H1 (cell line): Measurements from ENCODE around the gene ZYG11B. TPM values are rescaled to one million over a fixed set of nuclear protein-coding genes. Genes with fewer than 3 reads are reported as not detected.

ENCODE experiments used
- CTCF ChIA-PET: fragments of 300-600 bp; sonication (Branson Sonifier 250); formaldehyde crosslinking; loops from one replicate; lab custom pipeline; 2021; ENCODE audit not compliant: partially characterized antibody; lab: Charles Lee
- POLR2A ChIA-PET: fragments of 300-600 bp; sonication (Branson Sonifier 250); formaldehyde crosslinking; loops from one replicate; lab custom pipeline; 2021; ENCODE audit warnings: inconsistent platforms; ENCODE audit not compliant: partially characterized antibody; lab: Charles Lee
- DNase-seq, 2 experiments: peaks; one replicate each; pipeline versions ENCODE4 v3.0.0 to v3.0.0-alpha.2; 2010 to 2022; ENCODE audit warnings: low spot score in 2 of 2, low read depth in 1 of 2, mixed read lengths in 1 of 2
- FAIRE-seq: peaks from 2 replicates; lab custom pipeline; 2011; peaks lifted over from hg19 to GRCh38; lab: Jason Lieb, UNC
- H2AFZ ChIP-seq: 2 replicates; pipeline ENCODE4 v1.8.1; 2012; ENCODE audit warnings: low read length, inconsistent platforms
- H2AK5ac ChIP-seq: 2 replicates; pipeline ENCODE4 v1.6.1; 2013; ENCODE audit warnings: low read depth, low read length
- H2BK120ac ChIP-seq: replicated peaks from 2 replicates; pipeline ENCODE3; 2013; ENCODE audit warnings: low read depth, low read length, inconsistent platforms
- H2BK12ac ChIP-seq: 2 replicates; pipeline ENCODE4 v1.6.1; 2013; ENCODE audit warnings: low read depth, low read length
- H2BK15ac ChIP-seq: 2 replicates; pipeline ENCODE4 v1.6.1; 2013; ENCODE audit warnings: low read length
- H2BK20ac ChIP-seq: 2 replicates; pipeline ENCODE4 v1.6.1; 2013; ENCODE audit warnings: low read length
- H2BK5ac ChIP-seq: 2 replicates; pipeline ENCODE4 v1.6.1; 2013; ENCODE audit warnings: low read depth, low read length
- H3K14ac ChIP-seq: 2 replicates; pipeline ENCODE4 v1.6.1; 2013; ENCODE audit warnings: inconsistent platforms; ENCODE audit not compliant: insufficient read length
- H3K18ac ChIP-seq: 2 replicates; pipeline ENCODE4 v1.6.1; 2013; ENCODE audit warnings: low read length; ENCODE audit errors: extremely low read depth
- H3K23ac ChIP-seq: 2 replicates; pipeline ENCODE4 v1.6.1; 2013; ENCODE audit warnings: inconsistent platforms; ENCODE audit not compliant: insufficient read length
- H3K23me2 ChIP-seq: 2 replicates; pipeline ENCODE4 v1.6.1; 2013; ENCODE audit warnings: low read depth, low read length
- H3K27ac ChIP-seq: 2 replicates; pipeline ENCODE4 v1.6.1; 2011; ENCODE audit warnings: low read depth, low read length, inconsistent platforms
- H3K27me3 ChIP-seq, 4 experiments: replicated peaks in 1 of 4; 1 replicate in 1 of 4; 2 replicates in 3 of 4; pipeline versions ENCODE4 v1.6.1 to v1.8.1; 2011 to 2013; ENCODE audit warnings: low read length in 3 of 4, mild to moderate bottlenecking in 3 of 4, inconsistent platforms in 2 of 4, mixed read lengths in 2 of 4, moderate library complexity in 1 of 4; ENCODE audit not compliant: control insufficient read depth in 3 of 4, insufficient read depth in 3 of 4; ENCODE audit errors: extremely low read depth in 1 of 4
- H3K36me3 ChIP-seq, 4 experiments: 2 replicates each; pipeline versions ENCODE4 v1.6.1 to v1.8.1; 2011 to 2013; ENCODE audit warnings: mild to moderate bottlenecking in 4 of 4, low read length in 3 of 4, moderate library complexity in 2 of 4, control low read depth in 1 of 4, inconsistent platforms in 1 of 4; ENCODE audit not compliant: insufficient read depth in 4 of 4, control insufficient read depth in 2 of 4
- H3K4ac ChIP-seq: replicated peaks from 2 replicates; pipeline ENCODE3; 2013; ENCODE audit warnings: low read length, low read depth, mixed read lengths, inconsistent platforms; ENCODE audit not compliant: insufficient read length
- H3K4me1 ChIP-seq, 4 experiments: replicated peaks in 1 of 4; 1 replicate in 1 of 4; 2 replicates in 3 of 4; pipeline versions ENCODE4 v1.6.1 to v1.8.1; 2011 to 2013; ENCODE audit warnings: low read length in 3 of 4, inconsistent platforms in 2 of 4, mixed read lengths in 1 of 4; ENCODE audit not compliant: insufficient read depth in 4 of 4, control insufficient read depth in 3 of 4
- H3K4me2 ChIP-seq, 2 experiments: 2 replicates each; pipeline versions ENCODE4 v1.6.1 to v1.8.1; 2011 to 2013; ENCODE audit warnings: low read depth in 2 of 2, low read length in 2 of 2, control low read depth in 1 of 2, inconsistent platforms in 1 of 2, mild to moderate bottlenecking in 1 of 2; ENCODE audit not compliant: insufficient read depth in 1 of 2
- H3K4me3 ChIP-seq, 4 experiments: fragments of 200-600, 300-600 bp in 1 of 4; sonication (generic), shearing (Covaris generic), sonication (Bioruptor Twin) in 1 of 4; 2 replicates each; pipeline versions ENCODE4 v1.5.1 to v1.8.1; 2011 to 2016; ENCODE audit warnings: low read length in 4 of 4, low read depth in 3 of 4, control low read depth in 2 of 4, inconsistent platforms in 2 of 4, mild to moderate bottlenecking in 2 of 4, mixed read lengths in 1 of 4, moderate library complexity in 1 of 4; ENCODE audit not compliant: insufficient read depth in 2 of 4; ENCODE audit errors: extremely low read depth in 1 of 4
- H3K56ac ChIP-seq: replicated peaks from 2 replicates; pipeline ENCODE3; 2013; ENCODE audit warnings: low read depth, mild to moderate bottlenecking, mixed read lengths, low read length, inconsistent platforms; ENCODE audit not compliant: insufficient read length
- H3K79me1 ChIP-seq: 2 replicates; pipeline ENCODE4 v1.6.1; 2013; ENCODE audit warnings: low read depth, low read length, control low read depth
- H3K79me2 ChIP-seq, 2 experiments: 2 replicates each; pipeline versions ENCODE4 v1.6.1 to v1.8.1; 2012 to 2013; ENCODE audit warnings: low read length in 2 of 2, mild to moderate bottlenecking in 2 of 2, inconsistent platforms in 1 of 2; ENCODE audit not compliant: insufficient read depth in 2 of 2, control insufficient read depth in 1 of 2
- H3K9ac ChIP-seq, 4 experiments: replicated peaks in 1 of 4; 1 replicate in 1 of 4; 2 replicates in 3 of 4; pipeline versions ENCODE4 v1.6.1 to v1.8.1; 2011 to 2013; ENCODE audit warnings: low read depth in 3 of 4, low read length in 3 of 4, control low read depth in 2 of 4, mild to moderate bottlenecking in 2 of 4, moderate library complexity in 2 of 4, inconsistent platforms in 1 of 4; ENCODE audit errors: extremely low read depth in 1 of 4
- H3K9me3 ChIP-seq, 2 experiments: 2 replicates each; pipeline versions ENCODE4 v1.6.1 to v1.8.1; 2012 to 2013; ENCODE audit warnings: mild to moderate bottlenecking in 2 of 2, moderate library complexity in 2 of 2, control low read depth in 1 of 2, inconsistent platforms in 1 of 2, low read depth in 1 of 2, low read length in 1 of 2, mixed read lengths in 1 of 2; ENCODE audit not compliant: insufficient read depth in 2 of 2
- H4K20me1 ChIP-seq, 2 experiments: replicated peaks in 1 of 2; 2 replicates each; pipeline versions ENCODE3 to v1.8.1; 2011 to 2013; ENCODE audit warnings: inconsistent platforms in 2 of 2, low read length in 2 of 2, mild to moderate bottlenecking in 1 of 2; ENCODE audit not compliant: insufficient read depth in 2 of 2, control insufficient read depth in 1 of 2
- H4K5ac ChIP-seq: 2 replicates; pipeline ENCODE4 v1.6.1; 2013; ENCODE audit warnings: low read length, low read depth, mixed read lengths, inconsistent platforms; ENCODE audit not compliant: insufficient read length
- H4K8ac ChIP-seq: 2 replicates; pipeline ENCODE4 v1.8.0; 2013; ENCODE audit warnings: mild to moderate bottlenecking, moderate library complexity, low read length, inconsistent platforms; ENCODE audit not compliant: insufficient read depth; ENCODE audit errors: extremely low read depth
- H4K91ac ChIP-seq: replicated peaks from 2 replicates; pipeline ENCODE3; 2013; ENCODE audit warnings: low read length, mixed read lengths, inconsistent platforms; ENCODE audit not compliant: insufficient read length
- ASH2L ChIP-seq: fragments of 200-600, 300-600 bp; sonication (generic); IDR thresholded peaks from one replicate; pipeline ENCODE4 v1.7.1; 2017; ENCODE audit warnings: low read length
- CREB1 ChIP-seq: IDR thresholded peaks from 2 replicates; pipeline ENCODE4 v1.6.1; 2012; ENCODE audit warnings: inconsistent platforms
- CTBP2 ChIP-seq: IDR thresholded peaks from 2 replicates; pipeline ENCODE4 v1.7.0; 2011; ENCODE audit warnings: borderline replicate concordance, mild to moderate bottlenecking, moderate library complexity, mixed read lengths, low read length; ENCODE audit not compliant: insufficient read depth, insufficient read length
- SIN3A ChIP-seq, 2 experiments: IDR thresholded peaks in 1 of 2; conservative IDR thresholded peaks in 1 of 2; 2 replicates each; pipeline ENCODE4 v1.6.1; 2011 to 2012; ENCODE audit warnings: low read length in 2 of 2, improper control_type of control experiment in 1 of 2, low read depth in 1 of 2, mild to moderate bottlenecking in 1 of 2
- SIX5 ChIP-seq: IDR thresholded peaks from 2 replicates; pipeline ENCODE4 v1.6.1; 2011; ENCODE audit warnings: mild to moderate bottlenecking, low read depth, low read length
- SP1 ChIP-seq: IDR thresholded peaks from 2 replicates; pipeline ENCODE4 v1.6.1; 2011; ENCODE audit warnings: low read depth, low read length
- SP4 ChIP-seq: IDR thresholded peaks from 2 replicates; pipeline ENCODE4 v1.6.1; 2012; ENCODE audit warnings: low read length, inconsistent platforms
- TAF7 ChIP-seq: optimal IDR thresholded peaks from 2 replicates; pipeline ENCODE3; 2011; ENCODE audit warnings: low read depth, mild to moderate bottlenecking, inconsistent platforms, low read length, moderate library complexity, borderline replicate concordance
- ZNF274 ChIP-seq: IDR thresholded peaks from 2 replicates; pipeline ENCODE4 v1.7.0; 2012; ENCODE audit warnings: low read length, borderline replicate concordance; ENCODE audit errors: extremely low read depth
- WGBS, 2 experiments: shearing (Covaris generic) in 1 of 2; methylation state at CpG; one replicate each; pipeline versions ENCODE4 v1.1.6 to v1.1.7; 2013 to 2015; ENCODE audit warnings: low lambda C conversion rate in 2 of 2, mixed read lengths in 2 of 2, inconsistent platforms in 1 of 2, low coverage in 1 of 2, missing lambda C conversion rate in 1 of 2; ENCODE audit not compliant: insufficient replicate concordance in 2 of 2, insufficient coverage in 1 of 2, insufficient read length in 1 of 2; ENCODE audit errors: extremely low coverage in 1 of 2, missing lambda C conversion rate in 1 of 2; 5-methylcytosine and 5-hydroxymethylcytosine counted together
- polyA plus RNA-seq, 7 experiments: library from polyadenylated mRNA; depleted of rRNA in 3 of 7; stranded (reverse) in 5 of 7; unstranded in 2 of 7; fragments of >200 nt in 5 of 7; fragments of 200-250 nt in 2 of 7; gene quantifications; 1 replicate in 5 of 7; 2 replicates in 1 of 7; 4 replicates in 1 of 7; pipeline versions ENCODE4 v1.2.1 to v1.2.3, GENCODE V29; 2011 to 2013; ENCODE audit warnings: missing spikeins in 2 of 7, mixed read lengths in 2 of 7
- total RNA-seq: library from RNA; stranded (reverse); fragmentation: NEBNext Ultra II Directional; extraction: Animal tissue kit (Norgen Biotek cat#: 25700); gene quantifications from 2 replicates; pipeline ENCODE4 v1.2.1, GENCODE V29; 2021

The ZYG11B gene
- total and polyA plus RNA-seq, 2 of the 8 experiments (the other 6 are each of a cell fraction or from before 2014, with no cell fraction given), result 4.4 to 20.9 TPM

DNA sequence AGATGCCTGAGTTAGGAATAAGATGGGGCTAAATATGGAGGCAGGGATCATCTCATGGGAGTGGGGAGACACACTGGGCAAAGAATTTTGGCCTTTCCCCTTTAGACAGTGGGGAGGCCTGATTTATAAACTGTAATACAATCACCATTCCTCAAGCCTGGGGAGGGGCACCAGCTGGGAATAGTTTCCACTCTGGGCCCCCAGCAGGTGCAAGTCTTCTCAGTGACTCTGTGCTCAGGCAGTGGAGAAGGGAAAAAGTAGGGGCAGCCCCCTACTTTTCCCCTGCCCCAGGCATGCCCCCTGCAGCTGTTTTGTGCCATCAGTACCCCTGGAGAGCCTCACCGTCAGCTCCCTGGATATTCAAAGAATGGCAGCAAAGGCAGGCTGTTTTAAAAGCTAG, 47.2 kb upstream of the ZYG11B start:
- peak overlapping the region in 1 of 2 experiments; percentile 12; a peak in 1 of 4 replicates for H3K4me2 ChIP-seq
- CTCF ChIA-PET, result interaction anchor here (0.5 to 1.2 kb wide), 2 partner anchors 12 to 76 kb away, joined by 3 read pairs; no protein-coding TSS in a partner anchor
- H4K5ac ChIP-seq, result no peak overlapping the region
- H3K23ac ChIP-seq, result no peak overlapping the region
- no peak overlapping the region for H2BK120ac ChIP-seq
- no peak overlapping the region for H2AK5ac ChIP-seq
- WGBS, 2 experiments, result 29% methylated on average over 1 of the region's 1 CpG; no CpG with 5 or more reads in 1 of the 2 experiments
- no peak overlapping the region for H3K56ac ChIP-seq
- TF ChIP-seq CTBP2, result no peak
- TF ChIP-seq TAF7, result no peak
- no peak for TF ChIP-seq SIX5
- TF ChIP-seq ZNF274, result no peak
- TF ChIP-seq SP1, result no peak
- TF ChIP-seq SP4, result no peak
- no peak for TF ChIP-seq CREB1
- TF ChIP-seq ASH2L, result no peak
- TF ChIP-seq SIN3A (conservative IDR thresholded peaks at IDR 0.05 in 1 of 2, IDR thresholded peaks at IDR 0.05 in 1 of 2; ENCODE audit: low read depth in 1 of 2, low read length in 2 of 2), result no peak
- TF ChIP-seq, all 59 proteins: peak for 0
- no peaks in the 10 kb centered on the region for H4K20me1 ChIP-seq
- H3K14ac ChIP-seq, result no peak overlapping the region
- no peaks in the 10 kb centered on the region for H3K27me3 ChIP-seq
- no peak overlapping the region for H3K4ac ChIP-seq
- no peaks in the 10 kb centered on the region for H3K79me2 ChIP-seq
- no peaks in the 10 kb centered on the region for H3K79me1 ChIP-seq
- peaks cover 0 to 7% (median 3%) of the 10 kb centered on the region in 4 experiments; a peak in 3 of 7 replicates for H3K4me1 ChIP-seq
- H3K4me3 ChIP-seq, result no peak overlapping the region
- no peak overlapping the region for H2BK5ac ChIP-seq
- no peak for FAIRE-seq
- no peak overlapping the region for H4K91ac ChIP-seq
- H3K36me3 ChIP-seq, result no peaks in the 10 kb centered on the region
- no peak overlapping the region for H3K18ac ChIP-seq
- no peak overlapping the region for H2BK20ac ChIP-seq
- no peaks in the 10 kb centered on the region for H3K9me3 ChIP-seq
- no peak for DNase-seq
- POLR2A ChIA-PET, result interaction anchor here (0.5 kb wide), 1 partner anchor 98 kb away, joined by 4 read pairs; no protein-coding TSS in a partner anchor
- H4K8ac ChIP-seq, result no peak overlapping the region
- no peak overlapping the region for H2BK12ac ChIP-seq
- no peak overlapping the region for H3K27ac ChIP-seq
- H3K23me2 ChIP-seq, result no peaks in the 10 kb centered on the region
- no peak overlapping the region for H3K9ac ChIP-seq
- no peak overlapping the region for H2AFZ ChIP-seq
- no peak overlapping the region for H2BK15ac ChIP-seq
